Immature natural killer cell (primary cell): ENCODE results near the gene MGME1. TPM values are rescaled to one million over a fixed set of nuclear protein-coding genes. Genes with fewer than 3 reads are reported as not detected.
A peak's percentile ranks its signal among the peaks of the same experiment; 100 is the strongest.

Source experiments
- DNase-seq, 3 donors: peaks; one replicate each; pipeline ENCODE4 v3.0.0; 2022; ENCODE audit warnings: mixed read lengths in 1 of 3
- H3K27ac Mint-ChIP-seq, 6 donors: one replicate each; pipeline ENCODE4 v1.8.0; 2020; ENCODE audit warnings: mixed read lengths in 6 of 6, mild to moderate bottlenecking in 5 of 6, inconsistent platforms in 4 of 6, moderate library complexity in 3 of 6
- H3K27me3 Mint-ChIP-seq, 3 donors: one replicate each; pipeline ENCODE4 v1.8.0; 2020 to 2021; ENCODE audit warnings: low read depth in 3 of 3, mild to moderate bottlenecking in 3 of 3, mixed read lengths in 3 of 3, moderate library complexity in 3 of 3, inconsistent platforms in 1 of 3
- H3K36me3 Mint-ChIP-seq, 3 donors: one replicate each; pipeline ENCODE4 v1.8.0; 2020; ENCODE audit warnings: mixed read lengths in 3 of 3, inconsistent platforms in 2 of 3, mild to moderate bottlenecking in 2 of 3
- H3K4me1 Mint-ChIP-seq, 2 donors: one replicate each; pipeline ENCODE4 v1.8.0; 2020; ENCODE audit warnings: inconsistent platforms in 2 of 2, mild to moderate bottlenecking in 2 of 2, mixed read lengths in 2 of 2, moderate library complexity in 1 of 2
- H3K4me3 Mint-ChIP-seq, 5 donors: one replicate each; pipeline ENCODE4 v1.8.0; 2020; ENCODE audit warnings: mild to moderate bottlenecking in 5 of 5, mixed read lengths in 5 of 5, inconsistent platforms in 3 of 5, moderate library complexity in 3 of 5
- H3K9me3 Mint-ChIP-seq, 6 donors: one replicate each; pipeline ENCODE4 v1.8.0; 2020; ENCODE audit warnings: mild to moderate bottlenecking in 6 of 6, mixed read lengths in 6 of 6, inconsistent platforms in 4 of 6, moderate library complexity in 3 of 6
- polyA plus RNA-seq, 3 donors: library from polyadenylated mRNA; unstranded; fragments of 300-500 nt; fragmentation: Illumina TruSeq; gene quantifications; one replicate each; pipeline ENCODE4 v1.2.3, GENCODE V29; 2021

The MGME1 gene
- polyA plus RNA-seq, result 10 to 100 TPM in 2 of 3 donors, 1 to 10 TPM in 1; 2.9 to 19.9 (median 19.2) TPM

- Mint-ChIP-seq H3K27ac (peak within 1 kb of the TSS; percentile 84 to 97 (median 96)), H3K4me3 (peak within 1 kb of the TSS; percentile 88 to 96 (median 94)), H3K4me1 (peaks cover 80 to 85% of the 10 kb centered on the region in 2 donors), H3K27me3 (peaks cover 4 to 19% (median 9%) of the 10 kb centered on the region in 3 donors), H3K9me3 (no peaks in the 10 kb centered on the region), H3K36me3 (peaks cover 0 to 4% (median 1%) of the 10 kb centered on the region in 3 donors)
- peak; percentile 99 to 100 (median 99) for DNase-seq
Measured at GRCh38 chr20:17968366-17969277, at the start of gene MGME1, which contains the start of gene SNX5. Gene MGME1 (plus strand): TSS chr20:17969018. CDS start chr20:17969860, 842 bp downstream. Gene SNX5 (minus strand): TSS chr20:17968794. CDS start chr20:17968425, 369 bp downstream.

- H3K27ac Mint-ChIP-seq, result no peak overlapping the region
- peaks cover 0 to 4% (median 2%) of the 10 kb centered on the region in 3 donors for H3K27me3 Mint-ChIP-seq
- no peaks in the 10 kb centered on the region for H3K36me3 Mint-ChIP-seq
- H3K4me1 Mint-ChIP-seq, result no peaks in the 10 kb centered on the region
- no peaks in the 10 kb centered on the region for H3K9me3 Mint-ChIP-seq
- DNase-seq, result no peak
- no peak overlapping the region for H3K4me3 Mint-ChIP-seq
Measured at GRCh38 chr20:17919149-17919548, 49.7 kb upstream of the MGME1 start.

- Mint-ChIP-seq H3K27me3 (peaks cover 0 to 4% (median under 1%) of the 10 kb centered on the region in 3 donors), H3K9me3 (no peaks in the 10 kb centered on the region), H3K4me1 (no peaks in the 10 kb centered on the region), H3K36me3 (no peaks in the 10 kb centered on the region), H3K27ac (no peak overlapping the region), H3K4me3 (no peak overlapping the region)
- no peak for DNase-seq
Measured at GRCh38 chr20:17921774-17922173, 47.0 kb upstream of the MGME1 start.

GRCh38 chr20:17925141-17925939 lies 43.5 kb upstream of the MGME1 start:
- Mint-ChIP-seq H3K27ac (no peak overlapping the region), H3K4me1 (no peaks in the 10 kb centered on the region), H3K27me3 (peaks cover 0 to 6% (median 2%) of the 10 kb centered on the region in 3 donors), H3K9me3 (no peaks in the 10 kb centered on the region), H3K4me3 (no peak overlapping the region), H3K36me3 (no peaks in the 10 kb centered on the region)
- DNase-seq, result no peak

GRCh38 chr20:17925940-17926300 lies 42.9 kb upstream of the MGME1 start:
- no peak overlapping the region for H3K4me3 Mint-ChIP-seq
- no peak overlapping the region for H3K27ac Mint-ChIP-seq
- H3K27me3 Mint-ChIP-seq, result peaks cover 0 to 6% (median 2%) of the 10 kb centered on the region in 3 donors
- no peaks in the 10 kb centered on the region for H3K9me3 Mint-ChIP-seq
- DNase-seq, result no peak
- no peaks in the 10 kb centered on the region for H3K36me3 Mint-ChIP-seq
- H3K4me1 Mint-ChIP-seq, result no peaks in the 10 kb centered on the region

- Mint-ChIP-seq H3K27ac (no peak overlapping the region), H3K36me3 (peaks cover 0 to 4% (median 0%) of the 10 kb centered on the region in 3 donors), H3K4me1 (no peaks in the 10 kb centered on the region)
Measured at GRCh38 chr20:17928211-17928611, 40.6 kb upstream of the MGME1 start.

GRCh38 chr20:17928633-17929311 lies 40.0 kb upstream of the MGME1 start:
- Mint-ChIP-seq H3K27me3 (peaks cover 2% of the 10 kb centered on the region in 3 donors), H3K27ac (no peak overlapping the region), H3K36me3 (peaks cover 0 to 4% (median 0%) of the 10 kb centered on the region in 3 donors), H3K9me3 (no peaks in the 10 kb centered on the region), H3K4me3 (no peak overlapping the region), H3K4me1 (no peaks in the 10 kb centered on the region)
- no peak for DNase-seq

More at GRCh38 chr20:17928211-17928611, 40.6 kb upstream of the MGME1 start:
- no peaks in the 10 kb centered on the region for H3K9me3 Mint-ChIP-seq
- no peak overlapping the region for H3K4me3 Mint-ChIP-seq
- DNase-seq, result no peak
- H3K27me3 Mint-ChIP-seq, result peaks cover 2% of the 10 kb centered on the region in 3 donors

- H3K27ac Mint-ChIP-seq, result no peak overlapping the region
- peaks cover 0 to 4% (median 0%) of the 10 kb centered on the region in 3 donors for H3K36me3 Mint-ChIP-seq
- peaks cover 2 to 3% (median 2%) of the 10 kb centered on the region in 3 donors for H3K27me3 Mint-ChIP-seq
- no peak overlapping the region for H3K4me3 Mint-ChIP-seq
- no peaks in the 10 kb centered on the region for H3K9me3 Mint-ChIP-seq
- DNase-seq, result no peak
- H3K4me1 Mint-ChIP-seq, result no peaks in the 10 kb centered on the region
Measured at GRCh38 chr20:17931513-17931912, 37.3 kb upstream of the MGME1 start.

- H3K27ac Mint-ChIP-seq, result no peak overlapping the region
Measured at GRCh38 chr20:17932396-17932795, 36.4 kb upstream of the MGME1 start.

GRCh38 chr20:17933121-17933520 lies 35.7 kb upstream of the MGME1 start:
- Mint-ChIP-seq H3K4me1 (peaks cover under 1 to 3% of the 10 kb centered on the region in 2 donors), H3K27me3 (peaks cover 2 to 3% (median 2%) of the 10 kb centered on the region in 3 donors), H3K36me3 (peaks cover 0 to 4% (median 0%) of the 10 kb centered on the region in 3 donors), H3K27ac (no peak overlapping the region), H3K9me3 (no peaks in the 10 kb centered on the region), H3K4me3 (no peak overlapping the region)
- DNase-seq, result no peak

More at GRCh38 chr20:17932396-17932795, 36.4 kb upstream of the MGME1 start:
- DNase-seq, result no peak
- peaks cover 2 to 3% (median 2%) of the 10 kb centered on the region in 3 donors for H3K27me3 Mint-ChIP-seq
- no peaks in the 10 kb centered on the region for H3K9me3 Mint-ChIP-seq
- H3K36me3 Mint-ChIP-seq, result peaks cover 0 to 4% (median 0%) of the 10 kb centered on the region in 3 donors
- H3K4me3 Mint-ChIP-seq, result no peak overlapping the region
- no peaks in the 10 kb centered on the region for H3K4me1 Mint-ChIP-seq

GRCh38 chr20:17933711-17934110 lies 35.1 kb upstream of the MGME1 start:
- peaks cover 2% of the 10 kb centered on the region in 3 donors for H3K27me3 Mint-ChIP-seq
- peaks cover 0 to 4% (median 0%) of the 10 kb centered on the region in 3 donors for H3K36me3 Mint-ChIP-seq
- DNase-seq, result no peak
- H3K27ac Mint-ChIP-seq, result no peak overlapping the region
- no peaks in the 10 kb centered on the region for H3K9me3 Mint-ChIP-seq
- H3K4me1 Mint-ChIP-seq, result peaks cover 2 to 9% of the 10 kb centered on the region in 2 donors
- no peak overlapping the region for H3K4me3 Mint-ChIP-seq

GRCh38 chr20:17934141-17934862 lies 34.5 kb upstream of the MGME1 start:
- H3K9me3 Mint-ChIP-seq, result no peaks in the 10 kb centered on the region
- DNase-seq, result no peak
- H3K27ac Mint-ChIP-seq, result peak overlapping the region in 1 of 6 donors; percentile 77
- no peak overlapping the region for H3K4me3 Mint-ChIP-seq
- peaks cover 0 to 4% (median 0%) of the 10 kb centered on the region in 3 donors for H3K36me3 Mint-ChIP-seq
- H3K4me1 Mint-ChIP-seq, result peaks cover 8 to 15% of the 10 kb centered on the region in 2 donors
- peaks cover 2% of the 10 kb centered on the region in 3 donors for H3K27me3 Mint-ChIP-seq

- Mint-ChIP-seq H3K4me3 (no peak overlapping the region), H3K27ac (no peak overlapping the region)
- DNase-seq, result no peak
Measured at GRCh38 chr20:17935186-17935585, 33.6 kb upstream of the MGME1 start.

More at GRCh38 chr20:17935186-17935585, 33.6 kb upstream of the MGME1 start:
- peaks cover 0 to 4% (median 0%) of the 10 kb centered on the region in 3 donors for H3K36me3 Mint-ChIP-seq
- H3K4me1 Mint-ChIP-seq, result peaks cover 15 to 23% of the 10 kb centered on the region in 2 donors
- H3K9me3 Mint-ChIP-seq, result no peaks in the 10 kb centered on the region
- peaks cover 0 to 2% (median 2%) of the 10 kb centered on the region in 3 donors for H3K27me3 Mint-ChIP-seq
